Measurements from ENCODE around the gene UNC79. TPM values are rescaled to one million over a fixed set of nuclear protein-coding genes. Genes with fewer than 3 reads are reported as not detected.

Gene UNC79
- total and polyA plus RNA-seq, 9 donors = 0.04 to 1.1 (median 0.15) TPM

GRCh38 chr14:93747102-93747501, 316.4 kb downstream of the UNC79 start:
- no peak for DNase-seq
- TF ChIP-seq POLR2A (IDR thresholded peaks at IDR 0.05) (no peak), EP300 (IDR thresholded peaks at IDR 0.05) (no peak), CTCF (IDR thresholded peaks at IDR 0.05) (no peak)
- Histone ChIP-seq H3K9me3 (no peaks in the 10 kb centered on the region), H3K4me1 (ENCODE audit: insufficient read depth) (no peaks in the 10 kb centered on the region), H3K27ac (no peak overlapping the region), H3K36me3 (no peaks in the 10 kb centered on the region), H3K27me3 (no peaks in the 10 kb centered on the region), H3K4me3 (no peak overlapping the region)
- 84 to 88% (median 85%) methylated on average over 15 of the region's 15 CpGs for WGBS, 3 donors
- intact Hi-C loops (cut with DNase I) = no loop called here

- no peaks in the 10 kb centered on the region for H3K27me3 ChIP-seq
- DNase-seq = no peak
- H3K27ac ChIP-seq = no peak overlapping the region
- 93 to 96% (median 93%) methylated on average over 1 of the region's 1 CpG for WGBS, 3 donors
- H3K4me1 ChIP-seq (ENCODE audit: insufficient read depth) = no peaks in the 10 kb centered on the region
- no peak overlapping the region for H3K4me3 ChIP-seq
- H3K36me3 ChIP-seq = no peaks in the 10 kb centered on the region
- TF ChIP-seq CTCF (IDR thresholded peaks at IDR 0.05) (no peak), EP300 (IDR thresholded peaks at IDR 0.05) (no peak), POLR2A (IDR thresholded peaks at IDR 0.05) (no peak)
- H3K9me3 ChIP-seq = no peaks in the 10 kb centered on the region
- intact Hi-C loops (cut with DNase I) = no loop called here
These were observed 316.8 kb downstream of the UNC79 start for GRCh38 chr14:93747560-93747959.

- Histone ChIP-seq H3K27me3 (no peaks in the 10 kb centered on the region), H3K27ac (no peak overlapping the region), H3K36me3 (no peaks in the 10 kb centered on the region), H3K4me3 (no peak overlapping the region), H3K9me3 (no peaks in the 10 kb centered on the region), H3K4me1 (ENCODE audit: insufficient read depth) (no peaks in the 10 kb centered on the region)
- intact Hi-C loops (cut with DNase I) = no loop called here
- no peak for TF ChIP-seq POLR2A (IDR thresholded peaks at IDR 0.05)
- no peak for DNase-seq
- 75 to 87% (median 81%) methylated on average over 25 of the region's 25 CpGs for whole genome bisulfite sequencing, 3 donors
These were observed 317.7 kb downstream of the UNC79 start for GRCh38 chr14:93748208-93749075.

- TF ChIP-seq CTCF (IDR thresholded peaks at IDR 0.05) (no peak), EP300 (IDR thresholded peaks at IDR 0.05) (no peak), POLR2A (IDR thresholded peaks at IDR 0.05) (no peak)
- Histone ChIP-seq H3K9me3 (no peaks in the 10 kb centered on the region), H3K4me3 (no peak overlapping the region), H3K4me1 (ENCODE audit: insufficient read depth) (no peaks in the 10 kb centered on the region), H3K36me3 (no peaks in the 10 kb centered on the region), H3K27ac (no peak overlapping the region), H3K27me3 (no peaks in the 10 kb centered on the region)
- intact Hi-C loops (cut with DNase I) = no loop called here
- no peak for DNase-seq
- 93 to 97% (median 96%) methylated on average over 8 of the region's 8 CpGs for WGBS, 3 donors
These were observed 318.3 kb downstream of the UNC79 start for GRCh38 chr14:93749076-93749420.

- no peak for TF ChIP-seq EP300 (IDR thresholded peaks at IDR 0.05)
- no peak for TF ChIP-seq CTCF (IDR thresholded peaks at IDR 0.05)
- no peak for TF ChIP-seq POLR2A (IDR thresholded peaks at IDR 0.05)
- no peak for DNase-seq
- intact Hi-C loops (cut with DNase I) = loop anchor here in 1 of 4 donors (1.0 kb wide), 1 partner anchor 32 kb away; no protein-coding TSS in a partner anchor
- Histone ChIP-seq H3K27ac (no peak overlapping the region), H3K4me1 (ENCODE audit: insufficient read depth) (no peaks in the 10 kb centered on the region), H3K4me3 (no peak overlapping the region), H3K36me3 (no peaks in the 10 kb centered on the region), H3K9me3 (no peaks in the 10 kb centered on the region), H3K27me3 (no peaks in the 10 kb centered on the region)
- 38 to 59% (median 41%) methylated on average over 19 of the region's 19 CpGs for WGBS, 3 donors
These were observed 321.4 kb downstream of the UNC79 start for GRCh38 chr14:93751946-93752655.

All from ovary (tissue), 9 donors.